GM12878 (cell line): Measurements from ENCODE around the gene ATF3. TPM values are rescaled to one million over a fixed set of nuclear protein-coding genes. Genes with fewer than 3 reads are reported as not detected.

ENCODE experiments used
- ATAC-seq: fragments of 200-7000 bp; cut with Tn5 transposase; 3 replicates; pipeline ENCODE4 v1.9.1; 2020; ENCODE audit warnings: mild to moderate bottlenecking, moderate library complexity
- BruUV-seq: library from RNA; stranded (reverse); fragments of 400-500 nt; replicated peaks from 2 replicates; lab custom pipeline; 2021; lab: Mats Ljungman, UMichigan
- CTCF ChIA-PET: fragments of 300-600 bp; sonication (Branson Sonifier 250); formaldehyde crosslinking; extraction: SDS; loops from one replicate; lab custom pipeline; 2021; ENCODE audit warnings: inconsistent platforms; lab: Yijun Ruan, JAX
- POLR2A ChIA-PET: fragments of 350-600 bp; formaldehyde crosslinking; extraction: SDS; loops from one replicate; lab custom pipeline; 2021; ENCODE audit warnings: inconsistent platforms; lab: Charles Lee
- RAD21 ChIA-PET: fragments of 300-600 bp; sonication (Branson Sonifier 250); formaldehyde crosslinking; loops from one replicate; lab custom pipeline; 2023; ENCODE audit warnings: antibody characterized with exemption; ENCODE audit not compliant: unreplicated experiment; lab: Charles Lee
- SMC1A ChIA-PET: fragments of 300-600 bp; sonication (Branson Sonifier 250); formaldehyde crosslinking; loops from one replicate; lab custom pipeline; 2023; ENCODE audit not compliant: unreplicated experiment, uncharacterized antibody; lab: Charles Lee
- DNase-seq: peaks from one replicate; pipeline ENCODE4 v3.0.0-alpha.2; 2011; ENCODE audit warnings: low read depth, low spot score
- FAIRE-seq: peaks from 3 replicates; lab custom pipeline; 2011; peaks lifted over from hg19 to GRCh38; lab: Jason Lieb, UNC
- H2AFZ ChIP-seq: 2 replicates; pipeline ENCODE4 v1.6.0; 2011; ENCODE audit warnings: low read depth, low read length, control low read depth; ENCODE audit not compliant: control insufficient read depth
- H3K27ac ChIP-seq: 2 replicates; pipeline ENCODE4 v1.5.1; 2011; ENCODE audit warnings: control low read depth; ENCODE audit not compliant: control insufficient read depth, insufficient read depth
- H3K27me3 ChIP-seq, 2 experiments: replicated peaks in 1 of 2; 2 replicates each; pipeline versions ENCODE4 v1.6.0 to v1.6.1; 2011; ENCODE audit warnings: low read length in 1 of 2; ENCODE audit not compliant: control insufficient read depth in 2 of 2, insufficient read depth in 2 of 2
- H3K36me3 ChIP-seq, 2 experiments: 2 replicates each; pipeline ENCODE4 v1.5.1; 2011; ENCODE audit warnings: low read length in 1 of 2; ENCODE audit not compliant: control insufficient read depth in 2 of 2, insufficient read depth in 2 of 2
- H3K4me1 ChIP-seq: 2 replicates; pipeline ENCODE4 v1.6.1; 2011; ENCODE audit warnings: mild to moderate bottlenecking, low read length, moderate library complexity, mixed read lengths; ENCODE audit not compliant: control insufficient read depth, insufficient read depth
- H3K4me2 ChIP-seq: 2 replicates; pipeline ENCODE4 v1.6.0; 2011; ENCODE audit warnings: control low read depth; ENCODE audit not compliant: control insufficient read depth, insufficient read depth
- H3K4me3 ChIP-seq: fragments of 200-600 bp; sonication (generic); 2 replicates; pipeline ENCODE4 v1.5.1; 2016
- H3K79me2 ChIP-seq: 2 replicates; pipeline ENCODE4 v1.6.0; 2011; ENCODE audit warnings: low read length; ENCODE audit not compliant: control insufficient read depth, insufficient read depth
- H3K9ac ChIP-seq: 2 replicates; pipeline ENCODE4 v1.8.0; 2011; ENCODE audit warnings: low read length, control low read depth, mixed read lengths; ENCODE audit not compliant: control insufficient read depth, insufficient read depth
- H3K9me3 ChIP-seq: replicated peaks from 3 replicates; pipeline ENCODE4 v1.5.1; 2011; ENCODE audit warnings: mild to moderate bottlenecking, low read length; ENCODE audit not compliant: control insufficient read depth, insufficient read depth
- H4K20me1 ChIP-seq: 2 replicates; pipeline ENCODE4 v1.6.0; 2011; ENCODE audit not compliant: control insufficient read depth, insufficient read depth
- ASH2L ChIP-seq: fragments of 300-600, 200-600 bp; sonication (generic); IDR thresholded peaks from 2 replicates; pipeline ENCODE4 v1.6.1; 2017; ENCODE audit warnings: low read depth, mild to moderate bottlenecking, borderline replicate concordance
- CBX5 ChIP-seq: sonication (generic); IDR thresholded peaks from 2 replicates; pipeline ENCODE4 v1.6.1; 2016; ENCODE audit warnings: low read depth, moderate library complexity, mild to moderate bottlenecking, inconsistent platforms
- CEBPB ChIP-seq, 2 experiments: fragments of 150-350 bp in 1 of 2; IDR thresholded peaks; 2 replicates each; pipeline ENCODE4 v1.6.1; 2012 to 2014; ENCODE audit warnings: low read depth in 2 of 2, low read length in 2 of 2, borderline replicate concordance in 1 of 2, inconsistent platforms in 1 of 2
- CREM ChIP-seq: IDR thresholded peaks from 2 replicates; pipeline ENCODE4 v1.6.1; 2014; ENCODE audit warnings: antibody characterized with exemption, low read depth
- IRF4 ChIP-seq: IDR thresholded peaks from 2 replicates; pipeline ENCODE4 v1.6.1; 2011; ENCODE audit warnings: low read depth, low read length
- JUNB ChIP-seq: IDR thresholded peaks from 2 replicates; pipeline ENCODE4 v1.6.1; 2016; ENCODE audit warnings: antibody characterized with exemption, mild to moderate bottlenecking
- PAX5 ChIP-seq: IDR thresholded peaks from 2 replicates; pipeline ENCODE4 v1.6.1; 2011; ENCODE audit warnings: low read depth, low read length, borderline replicate concordance
- RUNX3 ChIP-seq: IDR thresholded peaks from 2 replicates; pipeline ENCODE4 v1.6.1; 2012; ENCODE audit warnings: low read length, inconsistent platforms
- SMAD5 ChIP-seq: IDR thresholded peaks from 2 replicates; pipeline ENCODE4 v1.6.1; 2016; ENCODE audit warnings: antibody characterized with exemption, low read depth
- SMC3 ChIP-seq: IDR thresholded peaks from 2 replicates; pipeline ENCODE4 v1.6.1; 2011; ENCODE audit warnings: low read length, improper control_type of control experiment, borderline replicate concordance
- STAT3 ChIP-seq: IDR thresholded peaks from 2 replicates; pipeline ENCODE4 v1.6.1; 2011; ENCODE audit warnings: low read depth, low read length, improper control_type of control experiment
- TCF12 ChIP-seq: IDR thresholded peaks from 2 replicates; pipeline ENCODE4 v1.6.1; 2011; ENCODE audit warnings: low read depth, mild to moderate bottlenecking, low read length
- TCF7 ChIP-seq: IDR thresholded peaks from 2 replicates; pipeline ENCODE4 v1.6.1; 2014; ENCODE audit warnings: antibody characterized with exemption, borderline replicate concordance
- ZNF274 ChIP-seq: IDR thresholded peaks from one replicate; pipeline ENCODE4 v1.8.0; 2011; ENCODE audit not compliant: insufficient read length, insufficient read depth
- WGBS: methylation state at CpG from one replicate; pipeline ENCODE4 v1.1.6; 2016; ENCODE audit warnings: low lambda C conversion rate; ENCODE audit not compliant: insufficient replicate concordance, insufficient coverage; ENCODE audit errors: missing lambda C conversion rate; 5-methylcytosine and 5-hydroxymethylcytosine counted together
- in situ Hi-C: fragments of 300-500 bp; cut with MboI; formaldehyde crosslinking; loops from 9 replicates; pipeline ENCODE4 v1.14.3; 2018; ENCODE audit warnings: mixed read lengths
- intact Hi-C: fragments of 100-400 bp; cut with micrococcal nuclease; formaldehyde crosslinking; loops from one replicate; pipeline ENCODE4 v1.14.2; 2022; ENCODE audit not compliant: unreplicated experiment
- polyA plus RNA-seq, 11 experiments: library from polyadenylated mRNA; depleted of rRNA in 4 of 11; unstranded in 6 of 11; stranded (reverse) in 5 of 11; fragments of >200 nt; fragmentation: Nextera tagmentation in 4 of 11; fragmentation: Illumina TruSeq in 1 of 11; extraction: Ambion mirVana in 4 of 11; extraction: Trizol in 1 of 11; gene quantifications; 1 replicate in 1 of 11; 2 replicates in 10 of 11; pipeline versions ENCODE4 v1.2.1 to v1.2.3, GENCODE V29; 2011 to 2016; ENCODE audit warnings: inconsistent platforms in 2 of 11, missing spikeins in 2 of 11, low read depth in 1 of 11
- total RNA-seq, 4 experiments: library from RNA; depleted of rRNA in 3 of 4; stranded (reverse); fragments of >200 nt in 3 of 4; fragmentation: Illumina TruSeq in 1 of 4; extraction: Trizol in 1 of 4; gene quantifications; 2 replicates each; pipeline versions ENCODE4 v1.2.1 to v1.2.3, GENCODE V29; 2013 to 2021
- TF ChIP-seq, protein P1 (sequence below): fragments of 450-650 bp; formaldehyde crosslinking; IDR thresholded peaks from 2 replicates; pipeline ENCODE4 v1.4.0; 2022; ENCODE audit warnings: mild to moderate bottlenecking, moderate library complexity
- TF ChIP-seq, protein P2 (sequence below): IDR thresholded peaks from 2 replicates; pipeline ENCODE4 v1.6.1; 2011; ENCODE audit warnings: borderline replicate concordance, low read depth, mild to moderate bottlenecking, moderate library complexity, mixed read lengths, low read length; ENCODE audit not compliant: insufficient read depth; ENCODE audit errors: extremely low read length

The ATF3 gene
- total and polyA plus RNA-seq, 10 of the 15 experiments (the other 5 are each of a cell fraction or from before 2014, with no cell fraction given): 3.0 to 13.9 (median 8.3) TPM

DNA sequence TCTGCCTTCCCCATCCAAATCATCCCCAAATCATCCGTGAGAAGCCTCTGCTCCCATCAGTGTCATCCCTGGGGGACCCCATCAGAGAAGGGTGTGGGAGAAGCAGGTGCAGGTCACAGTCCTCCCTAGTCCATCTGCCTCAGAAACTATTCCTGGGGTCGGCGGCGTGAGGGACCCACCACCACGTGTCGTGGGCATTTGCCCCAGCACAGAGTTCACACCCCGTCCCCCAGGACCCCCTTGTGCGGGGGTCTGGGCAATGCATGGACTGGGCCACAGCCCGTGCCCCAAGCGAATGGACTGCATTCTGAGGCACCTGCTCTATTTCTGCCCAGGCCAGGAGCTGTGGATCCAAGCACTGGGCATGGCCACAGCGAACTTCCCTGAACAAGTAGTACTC lies 38.4 kb downstream of the ATF3 start:
- Histone ChIP-seq H3K27ac (no peak overlapping the region), H3K4me2 (no peak overlapping the region), H2AFZ (no peak overlapping the region), H3K4me3 (no peak overlapping the region), H3K27me3 (no peaks in the 10 kb centered on the region), H4K20me1 (no peaks in the 10 kb centered on the region), H3K9me3 (no peaks in the 10 kb centered on the region), H3K79me2 (no peaks in the 10 kb centered on the region), H3K4me1 (no peaks in the 10 kb centered on the region), H3K36me3 (no peaks in the 10 kb centered on the region), H3K9ac (no peak overlapping the region)
- no peak for ATAC-seq
- POLR2A ChIA-PET: no interaction called here
- no TSS peak for BruUV-seq
- SMC1A ChIA-PET: interaction anchor here (0.8 kb wide), 1 partner anchor 70 kb away, joined by 3 read pairs; no protein-coding TSS in a partner anchor
- in situ Hi-C loops: no loop called here
- no peak for DNase-seq
- CTCF ChIA-PET: interaction anchor here (1.0 kb wide), 1 partner anchor 167 kb away, joined by 3 read pairs; no protein-coding TSS in a partner anchor
- WGBS: 78% methylated on average over 11 of the region's 11 CpGs
- FAIRE-seq: no peak
- RAD21 ChIA-PET: no interaction called here
- TF ChIP-seq CEBPB (IDR thresholded peaks at IDR 0.05; ENCODE audit: borderline replicate concordance in 1 of 2, low read depth in 2 of 2, low read length in 2 of 2): no peak
- intact Hi-C loops: no loop called here

DNA sequence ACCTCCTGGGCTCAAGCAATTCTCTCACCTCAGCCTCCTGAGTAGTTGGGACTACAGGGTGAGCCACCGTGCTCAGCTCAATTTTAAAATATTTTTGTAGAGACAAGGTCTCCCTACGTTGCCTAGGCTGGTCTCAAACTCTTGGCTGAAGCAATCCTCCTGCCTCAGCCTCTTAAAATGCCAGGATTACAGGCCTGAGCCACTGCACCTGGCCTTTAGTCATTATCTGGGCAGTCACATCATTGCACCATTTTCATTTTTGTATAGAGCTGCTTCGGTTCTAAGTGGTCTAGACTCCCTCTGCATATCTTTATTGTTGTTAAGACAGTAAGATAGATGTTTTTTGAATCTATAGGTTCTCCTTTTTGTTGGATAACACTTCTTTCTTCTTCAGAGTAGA lies 39.9 kb downstream of the ATF3 start:
- 34% methylated on average over 3 of the region's 3 CpGs for WGBS
- H3K79me2 ChIP-seq: no peaks in the 10 kb centered on the region
- H3K9ac ChIP-seq: no peak overlapping the region
- H3K36me3 ChIP-seq: no peaks in the 10 kb centered on the region
- H3K9me3 ChIP-seq: no peaks in the 10 kb centered on the region
- no peaks in the 10 kb centered on the region for H4K20me1 ChIP-seq
- ChIA-PET SMC1A (interaction anchor here (1.0 to 2.0 kb wide), 3 partner anchors 50 to 171 kb away, joined by 3 to 6 read pairs (median 3); no protein-coding TSS in a partner anchor), POLR2A (no interaction called here), RAD21 (no interaction called here), CTCF (interaction anchor here (1.1 kb wide), 1 partner anchor 16 kb away, joined by 4 read pairs; no protein-coding TSS in a partner anchor)
- H3K4me3 ChIP-seq: no peak overlapping the region
- in situ Hi-C loops: no loop called here
- FAIRE-seq: no peak
- no peaks in the 10 kb centered on the region for H3K4me1 ChIP-seq
- H3K27ac ChIP-seq: no peak overlapping the region
- no peaks in the 10 kb centered on the region for H3K27me3 ChIP-seq
- H3K4me2 ChIP-seq: no peak overlapping the region
- no peak for DNase-seq
- intact Hi-C loops: no loop called here
- no peak for ATAC-seq
- no peak overlapping the region for H2AFZ ChIP-seq
- BruUV-seq: no TSS peak
- TF ChIP-seq ZNF274: no peak
- no peak for TF ChIP-seq RUNX3
- TF ChIP-seq SMC3: no peak
- TF ChIP-seq STAT3: no peak
- no peak for TF ChIP-seq PAX5
- no peak for TF ChIP-seq IRF4
- TF ChIP-seq JUNB: no peak
- TF ChIP-seq CREM: no peak
- TF ChIP-seq, protein P1, sequence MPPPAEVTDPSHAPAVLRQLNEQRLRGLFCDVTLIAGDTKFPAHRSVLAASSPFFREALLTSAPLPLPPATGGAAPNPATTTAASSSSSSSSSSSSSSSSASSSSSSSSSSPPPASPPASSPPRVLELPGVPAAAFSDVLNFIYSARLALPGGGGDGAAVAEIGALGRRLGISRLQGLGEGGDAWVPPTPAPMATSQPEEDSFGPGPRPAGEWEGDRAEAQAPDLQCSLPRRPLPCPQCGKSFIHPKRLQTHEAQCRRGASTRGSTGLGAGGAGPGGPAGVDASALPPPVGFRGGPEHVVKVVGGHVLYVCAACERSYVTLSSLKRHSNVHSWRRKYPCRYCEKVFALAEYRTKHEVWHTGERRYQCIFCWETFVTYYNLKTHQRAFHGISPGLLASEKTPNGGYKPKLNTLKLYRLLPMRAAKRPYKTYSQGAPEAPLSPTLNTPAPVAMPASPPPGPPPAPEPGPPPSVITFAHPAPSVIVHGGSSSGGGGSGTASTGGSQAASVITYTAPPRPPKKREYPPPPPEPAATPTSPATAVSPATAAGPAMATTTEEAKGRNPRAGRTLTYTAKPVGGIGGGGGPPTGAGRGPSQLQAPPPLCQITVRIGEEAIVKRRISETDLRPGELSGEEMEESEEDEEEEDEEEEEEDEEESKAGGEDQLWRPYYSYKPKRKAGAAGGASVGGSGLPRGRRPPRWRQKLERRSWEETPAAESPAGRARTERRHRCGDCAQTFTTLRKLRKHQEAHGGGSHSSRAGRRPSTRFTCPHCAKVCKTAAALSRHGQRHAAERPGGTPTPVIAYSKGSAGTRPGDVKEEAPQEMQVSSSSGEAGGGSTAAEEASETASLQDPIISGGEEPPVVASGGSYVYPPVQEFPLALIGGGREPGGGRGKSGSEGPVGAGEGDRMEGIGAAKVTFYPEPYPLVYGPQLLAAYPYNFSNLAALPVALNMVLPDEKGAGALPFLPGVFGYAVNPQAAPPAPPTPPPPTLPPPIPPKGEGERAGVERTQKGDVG (CRISPR knock-in tag): no peak
- TF ChIP-seq TCF12: no peak
- TF ChIP-seq, protein P2, sequence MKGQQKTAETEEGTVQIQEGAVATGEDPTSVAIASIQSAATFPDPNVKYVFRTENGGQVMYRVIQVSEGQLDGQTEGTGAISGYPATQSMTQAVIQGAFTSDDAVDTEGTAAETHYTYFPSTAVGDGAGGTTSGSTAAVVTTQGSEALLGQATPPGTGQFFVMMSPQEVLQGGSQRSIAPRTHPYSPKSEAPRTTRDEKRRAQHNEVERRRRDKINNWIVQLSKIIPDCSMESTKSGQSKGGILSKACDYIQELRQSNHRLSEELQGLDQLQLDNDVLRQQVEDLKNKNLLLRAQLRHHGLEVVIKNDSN: no peak
- TF ChIP-seq ASH2L: no peak
- TF ChIP-seq SMAD5: no peak
- TF ChIP-seq TCF7: no peak
- no peak for TF ChIP-seq CBX5
